H7 (cell line): ENCODE results near the gene AUTS2. TPM values are rescaled to one million over a fixed set of nuclear protein-coding genes. Genes with fewer than 3 reads are reported as not detected.

ENCODE experiments used
- DNase-seq: peaks from one replicate; pipeline ENCODE4 v3.0.0; 2012
- H3K27me3 ChIP-seq: 2 replicates; pipeline ENCODE4 v1.6.0; 2011; ENCODE audit warnings: mild to moderate bottlenecking, low read length; ENCODE audit not compliant: control insufficient read depth, insufficient read depth
- H3K36me3 ChIP-seq: replicated peaks from 2 replicates; pipeline ENCODE4 v1.5.1; 2011; ENCODE audit warnings: low read length; ENCODE audit not compliant: control insufficient read depth, insufficient read depth
- H3K4me3 ChIP-seq: 2 replicates; pipeline ENCODE4 v1.5.1; 2011; ENCODE audit warnings: low read depth, mild to moderate bottlenecking, control low read depth, low read length, moderate library complexity; ENCODE audit not compliant: insufficient read depth
- total RNA-seq: library from RNA; depleted of rRNA; stranded (reverse); fragments of >200 nt; shearing (Covaris generic); gene quantifications from 2 replicates; pipeline ENCODE4 v1.2.3, GENCODE V29; 2014

AUTS2 gene
- total RNA-seq, 1 experiment from 2014 or later, result 16.1 TPM

GRCh38 chr7:70773406-70773805, 1175.1 kb downstream of the AUTS2 start:
- H3K4me3 ChIP-seq, result no peak overlapping the region
- DNase-seq, result no peak
- H3K27me3 ChIP-seq, result no peaks in the 10 kb centered on the region
- H3K36me3 ChIP-seq, result peaks cover 16% of the 10 kb centered on the region

GRCh38 chr7:70774950-70775527, 1176.8 kb downstream of the AUTS2 start:
- H3K27me3 ChIP-seq, result no peaks in the 10 kb centered on the region
- peaks cover 23% of the 10 kb centered on the region for H3K36me3 ChIP-seq
- H3K4me3 ChIP-seq, result no peak overlapping the region
- no peak for DNase-seq

DNA sequence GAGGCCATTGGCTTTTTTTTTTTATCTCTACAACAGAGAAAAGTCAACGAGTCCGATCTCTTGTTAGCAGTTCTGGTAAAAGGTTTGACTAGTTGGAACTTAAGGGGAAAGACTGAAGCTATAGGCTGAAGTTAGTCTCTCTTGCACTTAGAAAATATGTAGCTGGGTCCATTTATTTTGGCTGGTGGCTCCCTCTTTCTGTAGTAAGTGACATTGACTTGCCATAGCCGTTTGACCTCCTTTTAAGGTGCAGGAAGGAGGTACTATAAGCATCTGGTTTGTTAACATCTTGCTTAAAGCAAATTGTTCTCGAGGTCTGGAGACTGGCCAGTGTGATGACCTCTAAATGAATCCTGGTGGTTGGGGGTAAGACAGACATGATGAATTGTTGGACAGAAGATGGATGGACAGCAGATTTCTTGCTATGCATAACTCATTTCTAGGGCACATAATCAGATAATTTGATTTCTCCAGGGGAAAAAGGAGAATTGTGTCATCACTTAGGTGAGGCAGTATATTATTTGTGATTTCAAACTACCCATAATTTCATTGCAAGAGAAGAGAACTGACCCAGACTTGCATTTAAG, 1177.4 kb downstream of the AUTS2 start:
- H3K4me3 ChIP-seq, result no peak overlapping the region
- no peaks in the 10 kb centered on the region for H3K27me3 ChIP-seq
- DNase-seq, result peak; percentile 44
- H3K36me3 ChIP-seq, result peaks cover 24% of the 10 kb centered on the region

DNA sequence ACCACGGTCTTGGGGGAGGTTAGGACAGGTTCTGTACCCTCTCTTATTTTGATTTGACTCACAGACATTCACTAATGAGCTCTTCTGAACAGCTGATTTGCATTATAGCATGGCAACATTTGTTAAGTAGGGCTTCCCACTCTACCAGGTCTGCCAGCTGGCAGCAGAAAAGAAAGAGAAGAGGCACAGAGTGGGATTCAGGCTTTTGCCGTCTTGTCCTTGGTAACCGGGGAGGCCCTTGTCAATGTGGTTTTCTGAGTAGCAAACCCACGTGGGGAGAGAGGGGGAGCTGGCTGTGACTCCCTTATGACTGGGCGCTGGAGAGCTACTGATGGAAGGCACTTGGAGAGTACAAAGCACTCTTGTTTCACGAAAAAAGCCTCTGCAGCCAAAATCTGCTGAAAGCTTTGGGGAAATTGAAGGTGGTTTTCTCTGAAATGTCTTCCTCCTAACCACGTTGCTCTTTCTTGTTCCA, 1178.4 kb downstream of the AUTS2 start:
- no peak overlapping the region for H3K4me3 ChIP-seq
- no peaks in the 10 kb centered on the region for H3K27me3 ChIP-seq
- H3K36me3 ChIP-seq, result peaks cover 24% of the 10 kb centered on the region
- DNase-seq, result no peak

DNA sequence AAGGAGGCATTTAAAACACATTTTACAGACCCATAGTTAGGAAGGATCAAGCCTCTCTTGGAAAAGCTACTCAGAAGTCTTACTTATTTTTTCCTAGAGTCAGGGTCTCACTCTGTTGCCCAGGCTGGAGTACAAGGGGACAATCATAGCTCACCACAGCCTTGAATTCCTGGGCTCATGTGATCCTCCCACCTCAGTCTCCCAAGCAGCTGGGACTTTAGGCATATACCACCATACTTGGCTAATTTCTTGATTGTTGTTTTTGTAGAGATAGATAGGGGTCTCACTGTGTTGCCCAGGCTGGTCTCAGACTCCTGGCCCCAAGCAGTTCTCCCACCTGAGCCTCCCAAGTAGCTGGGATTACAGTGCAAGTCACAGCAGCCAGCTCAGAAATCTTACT, 1179.0 kb downstream of the AUTS2 start:
- Histone ChIP-seq H3K4me3 (no peak overlapping the region), H3K36me3 (peaks cover 24% of the 10 kb centered on the region), H3K27me3 (no peaks in the 10 kb centered on the region)
- DNase-seq, result no peak

GRCh38 chr7:70778585-70778984, 1180.3 kb downstream of the AUTS2 start:
- Histone ChIP-seq H3K4me3 (no peak overlapping the region), H3K36me3 (peaks cover 34% of the 10 kb centered on the region), H3K27me3 (no peaks in the 10 kb centered on the region)
- DNase-seq, result no peak

GRCh38 chr7:70779321-70779720, 1181.0 kb downstream of the AUTS2 start:
- DNase-seq, result no peak
- Histone ChIP-seq H3K27me3 (no peaks in the 10 kb centered on the region), H3K36me3 (peaks cover 37% of the 10 kb centered on the region), H3K4me3 (no peak overlapping the region)

GRCh38 chr7:70781922-70782311, 1183.6 kb downstream of the AUTS2 start:
- Histone ChIP-seq H3K36me3 (peaks cover 49% of the 10 kb centered on the region), H3K4me3 (no peak overlapping the region), H3K27me3 (no peaks in the 10 kb centered on the region)
- no peak for DNase-seq

DNA sequence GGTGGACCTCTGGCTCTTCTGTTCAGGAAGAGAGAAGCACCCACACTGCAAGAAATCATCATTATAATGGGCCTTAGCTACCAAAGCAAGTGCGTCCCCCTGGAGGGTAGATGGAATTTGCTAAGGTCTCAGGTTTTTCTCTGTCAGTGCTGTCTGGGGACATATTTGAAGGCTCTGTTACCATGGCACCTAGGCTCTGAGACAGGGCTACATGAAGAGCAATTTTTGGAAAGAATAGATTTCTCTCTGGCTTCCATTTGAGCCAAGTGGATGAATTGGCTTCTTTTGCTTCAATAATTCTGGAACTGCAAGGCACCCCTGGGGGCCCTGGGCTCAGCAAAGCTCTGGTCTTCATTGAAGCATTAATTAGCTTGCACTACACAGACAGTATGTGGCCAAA, 1184.5 kb downstream of the AUTS2 start:
- Histone ChIP-seq H3K36me3 (peaks cover 49% of the 10 kb centered on the region), H3K27me3 (no peaks in the 10 kb centered on the region), H3K4me3 (no peak overlapping the region)
- DNase-seq, result no peak

GRCh38 chr7:70785427-70785826, 1187.2 kb downstream of the AUTS2 start:
- H3K27me3 ChIP-seq, result no peaks in the 10 kb centered on the region
- no peak for DNase-seq
- H3K4me3 ChIP-seq, result no peak overlapping the region
- peaks cover 46% of the 10 kb centered on the region for H3K36me3 ChIP-seq

- no peak for DNase-seq
- Histone ChIP-seq H3K4me3 (no peak overlapping the region), H3K36me3 (peaks cover 46% of the 10 kb centered on the region), H3K27me3 (no peaks in the 10 kb centered on the region)
Observed at GRCh38 chr7:70786076-70786475, 1187.8 kb downstream of the AUTS2 start.

- Histone ChIP-seq H3K27me3 (no peaks in the 10 kb centered on the region), H3K36me3 (peaks cover 51% of the 10 kb centered on the region), H3K4me3 (no peak overlapping the region)
- no peak for DNase-seq
Observed at GRCh38 chr7:70787286-70787685, 1189.0 kb downstream of the AUTS2 start.

DNA sequence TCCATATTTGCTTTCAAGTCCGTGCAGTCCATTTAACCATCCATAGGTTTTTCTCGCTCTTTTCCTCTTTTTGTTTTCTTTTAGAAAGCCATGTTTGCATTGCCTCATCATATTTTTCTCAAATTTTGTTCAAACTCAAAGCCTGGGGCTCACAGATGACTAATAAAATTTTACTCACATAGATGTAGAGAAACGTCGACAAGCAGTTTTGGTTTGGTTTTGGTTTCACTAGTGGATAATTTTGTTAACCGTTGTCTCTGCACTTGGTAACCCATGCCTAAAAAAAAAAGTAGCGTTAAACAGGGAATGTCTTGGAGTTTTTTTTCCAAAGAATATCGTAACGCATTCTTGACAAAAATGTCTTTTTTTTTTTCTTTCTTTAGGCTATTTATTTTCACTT, 1189.5 kb downstream of the AUTS2 start:
- peaks cover 46% of the 10 kb centered on the region for H3K36me3 ChIP-seq
- DNase-seq, result no peak
- H3K27me3 ChIP-seq, result no peaks in the 10 kb centered on the region
- H3K4me3 ChIP-seq, result no peak overlapping the region

DNA sequence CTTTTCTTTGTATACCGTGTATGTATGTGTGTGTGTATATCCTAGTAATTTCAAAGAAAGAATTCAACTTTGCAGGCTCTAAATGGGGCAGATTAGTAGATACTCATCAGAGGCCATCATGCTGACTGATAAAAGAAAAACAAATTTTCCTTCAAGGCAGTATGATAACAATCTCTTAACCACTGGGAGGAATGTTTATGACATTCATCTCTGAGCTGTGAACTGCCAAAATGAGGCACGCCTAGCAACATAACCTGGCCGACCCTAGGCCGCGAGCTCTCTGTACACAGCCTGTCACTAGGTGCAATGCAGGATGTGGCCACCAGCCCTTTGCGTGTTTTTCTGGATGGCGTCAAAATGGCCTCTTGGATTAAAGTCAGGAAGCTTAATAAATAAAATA, 1190.0 kb downstream of the AUTS2 start:
- peaks cover 43% of the 10 kb centered on the region for H3K36me3 ChIP-seq
- no peak overlapping the region for H3K4me3 ChIP-seq
- H3K27me3 ChIP-seq, result no peaks in the 10 kb centered on the region
- DNase-seq, result peak; percentile 51

DNA sequence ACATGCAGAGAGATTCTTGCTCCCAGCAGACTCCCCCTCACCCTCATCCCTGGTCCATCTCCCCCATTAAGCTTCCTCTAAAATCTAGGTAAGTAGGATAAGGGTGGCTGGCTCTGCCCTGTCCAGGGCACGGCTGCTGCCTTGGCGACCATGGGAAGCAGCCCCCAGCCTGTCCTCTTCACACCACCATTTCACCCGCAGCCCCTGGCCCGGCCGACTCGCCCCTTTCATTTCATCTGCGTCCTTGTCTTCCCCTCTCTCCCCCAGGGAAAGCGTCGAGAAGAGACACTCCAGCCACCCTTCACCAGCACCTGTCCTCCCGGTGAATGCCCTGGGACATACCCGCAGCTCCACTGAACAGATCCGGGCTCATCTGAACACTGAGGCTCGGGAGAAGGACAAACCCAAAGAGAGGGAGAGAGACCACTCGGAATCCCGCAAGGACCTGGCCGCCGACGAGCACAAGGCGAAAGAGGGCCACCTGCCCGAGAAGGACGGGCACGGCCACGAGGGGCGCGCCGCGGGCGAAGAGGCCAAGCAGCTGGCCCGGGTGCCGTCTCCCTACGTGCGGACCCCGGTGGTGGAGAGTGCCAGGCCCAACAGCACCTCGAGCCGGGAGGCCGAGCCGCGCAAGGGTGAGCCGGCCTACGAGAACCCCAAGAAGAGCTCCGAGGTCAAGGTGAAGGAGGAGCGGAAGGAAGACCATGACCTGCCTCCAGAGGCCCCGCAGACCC, 1191.4 kb downstream of the AUTS2 start:
- Histone ChIP-seq H3K36me3 (peaks cover 36% of the 10 kb centered on the region), H3K27me3 (no peaks in the 10 kb centered on the region), H3K4me3 (no peak overlapping the region)
- no peak for DNase-seq
